ENCODE measurements around the gene MACROD2.
"Not testable (repeated sequence)": the region's sequence is repeated elsewhere in the genome, so short reads cannot be mapped to it uniquely, and the experiment has no call there.

Gene MACROD2

GRCh38 chr20:15498926-15499325 lies 1503.6 kb downstream of the MACROD2 start:
- Histone ChIP-seq H3K27me3 (ENCODE audit: control insufficient read depth in 1 of 2, insufficient read depth in 2 of 2, low read length in 2 of 2) (no peaks in the 10 kb centered on the region), H3K9ac (ENCODE audit: low read length in 2 of 2) (no peak overlapping the region), H3K4me1 (ENCODE audit: control insufficient read depth, insufficient read depth, low read length) (no peaks in the 10 kb centered on the region), H3K27ac (ENCODE audit: low read length) (no peak overlapping the region), H3K4me3 (ENCODE audit: low read length in 2 of 2) (no peak overlapping the region), H3K36me3 (ENCODE audit: control insufficient read depth in 2 of 2, insufficient read depth in 2 of 2, low read length in 2 of 2) (no peaks in the 10 kb centered on the region), H3K9me3 (ENCODE audit: control insufficient read depth in 2 of 2, low read length in 2 of 2) (no peaks in the 10 kb centered on the region)

GRCh38 chr20:15506311-15506710 lies 1511.0 kb downstream of the MACROD2 start:
- no peaks in the 10 kb centered on the region for H3K27me3 ChIP-seq (ENCODE audit: control insufficient read depth in 1 of 2, insufficient read depth in 2 of 2, low read length in 2 of 2)
- H3K9me3 ChIP-seq (ENCODE audit: control insufficient read depth in 2 of 2, low read length in 2 of 2) = no peaks in the 10 kb centered on the region
- H3K9ac ChIP-seq (ENCODE audit: low read length in 2 of 2) = no peak overlapping the region
- no peak overlapping the region for H3K4me3 ChIP-seq (ENCODE audit: low read length in 2 of 2)
- no peaks in the 10 kb centered on the region for H3K36me3 ChIP-seq (ENCODE audit: control insufficient read depth in 2 of 2, insufficient read depth in 2 of 2, low read length in 2 of 2)
- no peak overlapping the region for H3K27ac ChIP-seq (ENCODE audit: low read length)
- peaks cover 7% of the 10 kb centered on the region for H3K4me1 ChIP-seq (ENCODE audit: control insufficient read depth, insufficient read depth, low read length)

GRCh38 chr20:15507151-15507550 lies 1511.8 kb downstream of the MACROD2 start:
- Histone ChIP-seq H3K4me3 (ENCODE audit: low read length in 2 of 2) (no peak overlapping the region), H3K9me3 (ENCODE audit: control insufficient read depth in 2 of 2, low read length in 2 of 2) (no peaks in the 10 kb centered on the region), H3K27ac (ENCODE audit: low read length) (no peak overlapping the region), H3K27me3 (ENCODE audit: control insufficient read depth in 1 of 2, insufficient read depth in 2 of 2, low read length in 2 of 2) (no peaks in the 10 kb centered on the region), H3K4me1 (ENCODE audit: control insufficient read depth, insufficient read depth, low read length) (peaks cover 7% of the 10 kb centered on the region), H3K36me3 (ENCODE audit: control insufficient read depth in 2 of 2, insufficient read depth in 2 of 2, low read length in 2 of 2) (no peaks in the 10 kb centered on the region), H3K9ac (ENCODE audit: low read length in 2 of 2) (no peak overlapping the region)

- Histone ChIP-seq H3K9me3 (ENCODE audit: control insufficient read depth in 2 of 2, low read length in 2 of 2) (no peaks in the 10 kb centered on the region), H3K4me1 (ENCODE audit: control insufficient read depth, insufficient read depth, low read length) (peaks cover 7% of the 10 kb centered on the region), H3K36me3 (ENCODE audit: control insufficient read depth in 2 of 2, insufficient read depth in 2 of 2, low read length in 2 of 2) (no peaks in the 10 kb centered on the region), H3K9ac (ENCODE audit: low read length in 2 of 2) (no peak overlapping the region), H3K27ac (ENCODE audit: low read length) (no peak overlapping the region), H3K4me3 (ENCODE audit: low read length in 2 of 2) (no peak overlapping the region), H3K27me3 (ENCODE audit: control insufficient read depth in 1 of 2, insufficient read depth in 2 of 2, low read length in 2 of 2) (no peaks in the 10 kb centered on the region)
These were observed 1516.2 kb downstream of the MACROD2 start for GRCh38 chr20:15511551-15511950.

GRCh38 chr20:15512916-15513315 lies 1517.6 kb downstream of the MACROD2 start:
- Histone ChIP-seq H3K4me3 (ENCODE audit: low read length in 2 of 2) (no peak overlapping the region), H3K36me3 (ENCODE audit: control insufficient read depth in 2 of 2, insufficient read depth in 2 of 2, low read length in 2 of 2) (no peaks in the 10 kb centered on the region), H3K9ac (ENCODE audit: low read length in 2 of 2) (no peak overlapping the region), H3K9me3 (ENCODE audit: control insufficient read depth in 2 of 2, low read length in 2 of 2) (no peaks in the 10 kb centered on the region), H3K27me3 (ENCODE audit: control insufficient read depth in 1 of 2, insufficient read depth in 2 of 2, low read length in 2 of 2) (no peaks in the 10 kb centered on the region), H3K27ac (ENCODE audit: low read length) (no peak overlapping the region), H3K4me1 (ENCODE audit: control insufficient read depth, insufficient read depth, low read length) (peaks cover 7% of the 10 kb centered on the region)

- Histone ChIP-seq H3K4me3 (ENCODE audit: low read length in 2 of 2) (no peak overlapping the region), H3K27ac (ENCODE audit: low read length) (no peak overlapping the region), H3K9me3 (ENCODE audit: control insufficient read depth in 2 of 2, low read length in 2 of 2) (no peaks in the 10 kb centered on the region)
These were observed 1520.4 kb downstream of the MACROD2 start for GRCh38 chr20:15515691-15516090.

GRCh38 chr20:15520930-15521524 lies 1525.7 kb downstream of the MACROD2 start:
- H3K9me3 ChIP-seq (ENCODE audit: control insufficient read depth in 2 of 2, low read length in 2 of 2) = no peaks in the 10 kb centered on the region
- H3K9ac ChIP-seq (ENCODE audit: low read length in 2 of 2) = no peak overlapping the region
- no peak overlapping the region for H3K27ac ChIP-seq (ENCODE audit: low read length)

More at GRCh38 chr20:15515691-15516090, 1520.4 kb downstream of the MACROD2 start:
- Histone ChIP-seq H3K27me3 (ENCODE audit: control insufficient read depth in 1 of 2, insufficient read depth in 2 of 2, low read length in 2 of 2) (no peaks in the 10 kb centered on the region), H3K4me1 (ENCODE audit: control insufficient read depth, insufficient read depth, low read length) (no peaks in the 10 kb centered on the region), H3K36me3 (ENCODE audit: control insufficient read depth in 2 of 2, insufficient read depth in 2 of 2, low read length in 2 of 2) (no peaks in the 10 kb centered on the region), H3K9ac (ENCODE audit: low read length in 2 of 2) (no peak overlapping the region)

GRCh38 chr20:15523400-15523799 lies 1528.1 kb downstream of the MACROD2 start:
- Histone ChIP-seq H3K4me1 (ENCODE audit: control insufficient read depth, insufficient read depth, low read length) (no peaks in the 10 kb centered on the region), H3K4me3 (ENCODE audit: low read length in 2 of 2) (no peak overlapping the region), H3K36me3 (ENCODE audit: control insufficient read depth in 2 of 2, insufficient read depth in 2 of 2, low read length in 2 of 2) (no peaks in the 10 kb centered on the region), H3K9me3 (ENCODE audit: control insufficient read depth in 2 of 2, low read length in 2 of 2) (no peaks in the 10 kb centered on the region), H3K27me3 (ENCODE audit: control insufficient read depth in 1 of 2, insufficient read depth in 2 of 2, low read length in 2 of 2) (no peaks in the 10 kb centered on the region), H3K27ac (ENCODE audit: low read length) (no peak overlapping the region), H3K9ac (ENCODE audit: low read length in 2 of 2) (no peak overlapping the region)

More at GRCh38 chr20:15520930-15521524, 1525.7 kb downstream of the MACROD2 start:
- Histone ChIP-seq H3K4me3 (ENCODE audit: low read length in 2 of 2) (no peak overlapping the region), H3K4me1 (ENCODE audit: control insufficient read depth, insufficient read depth, low read length) (no peaks in the 10 kb centered on the region), H3K27me3 (ENCODE audit: control insufficient read depth in 1 of 2, insufficient read depth in 2 of 2, low read length in 2 of 2) (no peaks in the 10 kb centered on the region), H3K36me3 (ENCODE audit: control insufficient read depth in 2 of 2, insufficient read depth in 2 of 2, low read length in 2 of 2) (no peaks in the 10 kb centered on the region)

- Histone ChIP-seq H3K4me3 (ENCODE audit: low read length in 2 of 2) (no peak overlapping the region), H3K9me3 (ENCODE audit: control insufficient read depth in 2 of 2, low read length in 2 of 2) (no peaks in the 10 kb centered on the region), H3K27me3 (ENCODE audit: control insufficient read depth in 1 of 2, insufficient read depth in 2 of 2, low read length in 2 of 2) (no peaks in the 10 kb centered on the region), H3K27ac (ENCODE audit: low read length) (no peak overlapping the region), H3K9ac (ENCODE audit: low read length in 2 of 2) (no peak overlapping the region), H3K36me3 (ENCODE audit: control insufficient read depth in 2 of 2, insufficient read depth in 2 of 2, low read length in 2 of 2) (no peaks in the 10 kb centered on the region), H3K4me1 (ENCODE audit: control insufficient read depth, insufficient read depth, low read length) (no peaks in the 10 kb centered on the region)
These were observed 1533.2 kb downstream of the MACROD2 start for GRCh38 chr20:15528391-15529111.

GRCh38 chr20:15535863-15536262 lies 1540.5 kb downstream of the MACROD2 start:
- Histone ChIP-seq H3K4me3 (ENCODE audit: low read length in 2 of 2) (no peak overlapping the region), H3K9me3 (ENCODE audit: control insufficient read depth in 2 of 2, low read length in 2 of 2) (no peaks in the 10 kb centered on the region), H3K27ac (ENCODE audit: low read length) (no peak overlapping the region), H3K27me3 (ENCODE audit: control insufficient read depth in 1 of 2, insufficient read depth in 2 of 2, low read length in 2 of 2) (no peaks in the 10 kb centered on the region), H3K9ac (ENCODE audit: low read length in 2 of 2) (no peak overlapping the region), H3K36me3 (ENCODE audit: control insufficient read depth in 2 of 2, insufficient read depth in 2 of 2, low read length in 2 of 2) (no peaks in the 10 kb centered on the region), H3K4me1 (ENCODE audit: control insufficient read depth, insufficient read depth, low read length) (no peaks in the 10 kb centered on the region)

- H3K4me3 ChIP-seq (ENCODE audit: low read length in 2 of 2); H3K27ac ChIP-seq (ENCODE audit: low read length); H3K27me3 ChIP-seq (ENCODE audit: control insufficient read depth in 1 of 2, insufficient read depth in 2 of 2, low read length in 2 of 2): not testable (repeated sequence)
These were observed 1541.9 kb downstream of the MACROD2 start for GRCh38 chr20:15537200-15537599.

More at GRCh38 chr20:15537200-15537599, 1541.9 kb downstream of the MACROD2 start:
- not testable (repeated sequence) for H3K9me3 ChIP-seq (ENCODE audit: control insufficient read depth in 2 of 2, low read length in 2 of 2); H3K9ac ChIP-seq (ENCODE audit: low read length in 2 of 2); H3K36me3 ChIP-seq (ENCODE audit: control insufficient read depth in 2 of 2, insufficient read depth in 2 of 2, low read length in 2 of 2); H3K4me1 ChIP-seq (ENCODE audit: control insufficient read depth, insufficient read depth, low read length)
